PC-9 (cell line): ENCODE measurements around the gene SH3PXD2B. TPM values are rescaled to one million over a fixed set of nuclear protein-coding genes. Genes with fewer than 3 reads are reported as not detected.

Experiments used
- BruUV-seq: library from RNA; stranded (reverse); fragments of 400-500 nt; replicated peaks from 2 replicates; lab custom pipeline; 2021; lab: Mats Ljungman, UMichigan
- CTCF ChIA-PET: fragments of 300-600 bp; sonication (Branson Sonifier 250); formaldehyde crosslinking; loops from one replicate; lab custom pipeline; 2022; ENCODE audit warnings: antibody characterized with exemption; lab: Charles Lee
- POLR2A ChIA-PET: fragments of 300-600 bp; sonication (Branson Sonifier 250); formaldehyde crosslinking; loops from one replicate; lab custom pipeline; 2022; ENCODE audit warnings: antibody characterized with exemption; ENCODE audit not compliant: unreplicated experiment; lab: Charles Lee
- DNase-seq, 2 experiments: peaks; one replicate each; pipeline versions ENCODE4 v3.0.0 to v3.0.0-alpha.2; 2015 to 2022; ENCODE audit warnings: mixed read lengths in 1 of 2
- H2AFZ ChIP-seq: fragments of 200-600 bp; sonication (generic); 2 replicates; pipeline ENCODE4 v1.8.1; 2017; ENCODE audit warnings: antibody characterized with exemption
- H3F3A ChIP-seq: fragments of 200-600 bp; sonication (generic); 2 replicates; pipeline ENCODE4 v1.8.1; 2017; ENCODE audit warnings: antibody characterized with exemption, mild to moderate bottlenecking, low read depth; ENCODE audit not compliant: insufficient read depth
- H3K27ac ChIP-seq: fragments of 200-600 bp; sonication (generic); 2 replicates; pipeline ENCODE4 v1.6.1; 2016; ENCODE audit warnings: mixed run types
- H3K27me3 ChIP-seq: fragments of 200-600 bp; sonication (generic); 2 replicates; pipeline ENCODE4 v1.6.1; 2016; ENCODE audit warnings: low read depth, mixed run types; ENCODE audit not compliant: insufficient read depth
- H3K36me3 ChIP-seq: fragments of 200-600 bp; sonication (generic); 2 replicates; pipeline ENCODE4 v1.6.1; 2016; ENCODE audit warnings: low read depth, mixed run types
- H3K4me1 ChIP-seq: fragments of 200-600 bp; sonication (generic); replicated peaks from 2 replicates; pipeline ENCODE4 v1.6.1; 2016; ENCODE audit warnings: mixed run types; ENCODE audit not compliant: insufficient read depth
- H3K4me2 ChIP-seq: fragments of 200-600 bp; sonication (generic); 2 replicates; pipeline ENCODE4 v1.6.1; 2017; ENCODE audit warnings: mixed run types
- H3K4me3 ChIP-seq: fragments of 200-600 bp; sonication (generic); 2 replicates; pipeline ENCODE4 v1.6.1; 2016; ENCODE audit warnings: mixed run types
- H3K79me2 ChIP-seq: fragments of 200-600 bp; sonication (generic); 2 replicates; pipeline ENCODE4 v1.6.1; 2017; ENCODE audit warnings: low read depth, mixed run types
- H3K9me2 ChIP-seq: fragments of 200-600 bp; sonication (generic); 2 replicates; pipeline ENCODE4 v1.8.1; 2017; ENCODE audit warnings: mild to moderate bottlenecking; ENCODE audit not compliant: insufficient read depth
- H3K9me3 ChIP-seq: fragments of 200-600 bp; sonication (generic); 2 replicates; pipeline ENCODE4 v1.8.1; 2016; ENCODE audit warnings: low read depth; ENCODE audit not compliant: insufficient read depth
- H4K20me1 ChIP-seq: fragments of 200-600 bp; sonication (generic); 2 replicates; pipeline ENCODE4 v1.8.1; 2017; ENCODE audit not compliant: insufficient read depth
- EZH2 ChIP-seq: fragments of 200-600 bp; sonication (generic); IDR thresholded peaks from 2 replicates; pipeline ENCODE4 v1.8.0; 2017; ENCODE audit warnings: antibody characterized with exemption, low read depth
- intact Hi-C: fragments of 100-400 bp; cut with micrococcal nuclease; formaldehyde crosslinking; loops from one replicate; pipeline ENCODE4 v1.10.0; 2022; ENCODE audit not compliant: unreplicated experiment
- total RNA-seq: library from RNA; stranded (reverse); gene quantifications from 2 replicates; pipeline ENCODE4 v1.2.3, GENCODE V29; 2021
- TF ChIP-seq, protein P1 (sequence below): fragments of 200-600 bp; sonication (generic); conservative IDR thresholded peaks from 2 replicates; pipeline ENCODE4 v1.6.1; 2017; ENCODE audit warnings: mixed run types, antibody characterized with exemption, mild to moderate bottlenecking, moderate library complexity

The SH3PXD2B gene
- total RNA-seq, 1 experiment from 2014 or later: 29.3 TPM

DNA sequence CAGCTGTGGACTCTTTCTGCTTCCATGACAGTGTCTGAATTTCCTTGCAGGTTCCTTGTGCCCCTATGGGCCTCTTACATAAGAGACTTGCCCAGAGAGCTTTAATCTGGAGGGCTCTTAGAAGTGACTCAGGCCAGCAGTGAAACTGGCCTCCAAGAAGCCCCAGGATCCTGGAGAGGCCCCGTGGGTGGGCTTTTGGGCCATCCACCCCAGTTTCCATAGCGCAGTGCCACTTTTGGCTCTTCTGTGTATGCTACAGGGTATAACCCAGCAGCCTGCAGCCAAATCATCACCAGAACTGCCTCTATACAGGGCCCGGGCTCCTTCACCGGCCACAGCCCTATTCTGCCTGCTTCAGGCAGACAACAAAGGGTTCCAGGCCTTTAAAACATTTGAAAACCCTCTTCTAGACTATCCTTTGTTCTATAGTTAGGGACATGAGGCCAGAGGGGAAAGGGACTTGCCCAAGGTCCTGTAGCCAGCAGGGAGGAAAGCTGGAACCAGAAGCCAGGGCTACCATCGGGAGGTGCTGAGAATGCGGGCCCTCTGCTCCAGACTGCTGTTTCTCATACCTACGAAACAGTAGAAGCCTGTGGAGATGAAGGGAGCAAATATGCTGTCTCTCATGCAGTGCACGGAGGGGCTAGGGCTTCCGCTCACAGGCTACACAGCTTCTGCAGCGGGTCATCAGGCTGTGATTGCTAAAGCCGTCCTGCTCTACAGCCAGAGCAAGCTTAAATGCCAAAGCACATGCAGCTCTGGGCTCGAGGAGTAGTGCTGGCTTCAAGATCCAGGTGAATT, 18.0 kb downstream of the SH3PXD2B start:
- no TSS peak for BruUV-seq
- intact Hi-C loops: loop anchor here (2.0 kb wide), 1 partner anchor 15 kb away; no protein-coding TSS in a partner anchor
- POLR2A ChIA-PET: no interaction called here

GRCh38 chr5:172435362-172436077, 18.8 kb downstream of the SH3PXD2B start:
- POLR2A ChIA-PET: no interaction called here
- CTCF ChIA-PET: no interaction called here

More for the DNA sequence above, 18.0 kb downstream of the SH3PXD2B start:
- no peak overlapping the region for H3K27ac ChIP-seq
- TF ChIP-seq EZH2: no peak
- H3K4me1 ChIP-seq: peaks cover 18% of the 10 kb centered on the region
- no peaks in the 10 kb centered on the region for H3K9me3 ChIP-seq
- H3F3A ChIP-seq: peaks cover under 1% of the 10 kb centered on the region; the same call in 1 of the 2 replicates
- H3K4me2 ChIP-seq: no peak overlapping the region
- H3K27me3 ChIP-seq: no peaks in the 10 kb centered on the region
- H3K4me3 ChIP-seq: no peak overlapping the region
- no peak for DNase-seq
- H2AFZ ChIP-seq: no peak overlapping the region
- no peaks in the 10 kb centered on the region for H4K20me1 ChIP-seq
- no peaks in the 10 kb centered on the region for H3K36me3 ChIP-seq
- CTCF ChIA-PET: no interaction called here
- H3K79me2 ChIP-seq: no peaks in the 10 kb centered on the region
- no peaks in the 10 kb centered on the region for H3K9me2 ChIP-seq

GRCh38 chr5:172434251-172434650, 20.1 kb downstream of the SH3PXD2B start:
- no peaks in the 10 kb centered on the region for H3K9me3 ChIP-seq
- H3K27ac ChIP-seq: no peak overlapping the region
- ChIA-PET CTCF (no interaction called here), POLR2A (no interaction called here)
- DNase-seq: no peak
- TF ChIP-seq, protein P1, sequence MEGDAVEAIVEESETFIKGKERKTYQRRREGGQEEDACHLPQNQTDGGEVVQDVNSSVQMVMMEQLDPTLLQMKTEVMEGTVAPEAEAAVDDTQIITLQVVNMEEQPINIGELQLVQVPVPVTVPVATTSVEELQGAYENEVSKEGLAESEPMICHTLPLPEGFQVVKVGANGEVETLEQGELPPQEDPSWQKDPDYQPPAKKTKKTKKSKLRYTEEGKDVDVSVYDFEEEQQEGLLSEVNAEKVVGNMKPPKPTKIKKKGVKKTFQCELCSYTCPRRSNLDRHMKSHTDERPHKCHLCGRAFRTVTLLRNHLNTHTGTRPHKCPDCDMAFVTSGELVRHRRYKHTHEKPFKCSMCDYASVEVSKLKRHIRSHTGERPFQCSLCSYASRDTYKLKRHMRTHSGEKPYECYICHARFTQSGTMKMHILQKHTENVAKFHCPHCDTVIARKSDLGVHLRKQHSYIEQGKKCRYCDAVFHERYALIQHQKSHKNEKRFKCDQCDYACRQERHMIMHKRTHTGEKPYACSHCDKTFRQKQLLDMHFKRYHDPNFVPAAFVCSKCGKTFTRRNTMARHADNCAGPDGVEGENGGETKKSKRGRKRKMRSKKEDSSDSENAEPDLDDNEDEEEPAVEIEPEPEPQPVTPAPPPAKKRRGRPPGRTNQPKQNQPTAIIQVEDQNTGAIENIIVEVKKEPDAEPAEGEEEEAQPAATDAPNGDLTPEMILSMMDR: no peak
- no peak for TF ChIP-seq EZH2
- H3K4me1 ChIP-seq: peaks cover 28% of the 10 kb centered on the region
- H2AFZ ChIP-seq: no peak overlapping the region
- no peak overlapping the region for H3K4me2 ChIP-seq
- intact Hi-C loops: no loop called here
- H3K27me3 ChIP-seq: no peaks in the 10 kb centered on the region
- H3K79me2 ChIP-seq: no peaks in the 10 kb centered on the region
- no peaks in the 10 kb centered on the region for H3K9me2 ChIP-seq
- no peaks in the 10 kb centered on the region for H3K36me3 ChIP-seq
- no TSS peak for BruUV-seq
- H3K4me3 ChIP-seq: no peak overlapping the region
- peaks cover 16% of the 10 kb centered on the region; the same call in 1 of the 2 replicates for H3F3A ChIP-seq
- H4K20me1 ChIP-seq: no peaks in the 10 kb centered on the region

More at GRCh38 chr5:172435362-172436077, 18.8 kb downstream of the SH3PXD2B start:
- TF ChIP-seq, protein P1: no peak
- no peak for TF ChIP-seq EZH2
- Histone ChIP-seq H3K9me3 (no peaks in the 10 kb centered on the region), H3K27me3 (no peaks in the 10 kb centered on the region), H2AFZ (no peak overlapping the region), H3K36me3 (no peaks in the 10 kb centered on the region), H3K4me3 (no peak overlapping the region), H3K27ac (no peak overlapping the region), H3F3A (peaks cover 8% of the 10 kb centered on the region; the same call in 1 of the 2 replicates), H3K4me1 (peaks cover 18% of the 10 kb centered on the region), H3K79me2 (no peaks in the 10 kb centered on the region), H4K20me1 (no peaks in the 10 kb centered on the region), H3K4me2 (no peak overlapping the region), H3K9me2 (no peaks in the 10 kb centered on the region)
- no TSS peak for BruUV-seq
- intact Hi-C loops: loop anchor here (2.0 kb wide), 1 partner anchor 15 kb away; no protein-coding TSS in a partner anchor
- DNase-seq: no peak
